Adipocyte (in vitro differentiated cells): ENCODE results near the gene POLN.

Source experiments
- DNase-seq: peaks from one replicate; pipeline ENCODE4 v3.0.0-alpha.2; 2015; ENCODE audit warnings: low read depth
- H3K27me3 ChIP-seq: replicated peaks from 2 replicates; pipeline ENCODE4 v1.7.0; 2013; ENCODE audit warnings: mild to moderate bottlenecking, low read length, moderate library complexity; ENCODE audit not compliant: control insufficient read depth, insufficient read depth
- H3K36me3 ChIP-seq: 2 replicates; pipeline ENCODE4 v1.7.0; 2013; ENCODE audit warnings: low read length, mild to moderate bottlenecking, moderate library complexity; ENCODE audit not compliant: control insufficient read depth, insufficient read depth, severe bottlenecking
- H3K4me1 ChIP-seq: 2 replicates; pipeline ENCODE4 v1.7.0; 2013; ENCODE audit warnings: mild to moderate bottlenecking, low read length, moderate library complexity; ENCODE audit not compliant: control insufficient read depth, insufficient read depth
- H3K4me3 ChIP-seq: 2 replicates; pipeline ENCODE4 v1.7.0; 2013; ENCODE audit warnings: mild to moderate bottlenecking, low read length, moderate library complexity
- H3K9ac ChIP-seq: 2 replicates; pipeline ENCODE4 v1.7.0; 2013; ENCODE audit warnings: mild to moderate bottlenecking, low read length, moderate library complexity
- H3K9me3 ChIP-seq: 2 replicates; pipeline ENCODE4 v1.7.0; 2013; ENCODE audit warnings: mild to moderate bottlenecking, low read length, moderate library complexity; ENCODE audit not compliant: control insufficient read depth

The POLN gene

GRCh38 chr4:2092669-2093053, 149.3 kb downstream of the POLN start:
- Histone ChIP-seq H3K4me1 (peaks cover 3% of the 10 kb centered on the region), H3K9me3 (peaks cover 4% of the 10 kb centered on the region), H3K27me3 (peaks cover 5% of the 10 kb centered on the region), H3K36me3 (peaks cover 3% of the 10 kb centered on the region), H3K9ac (no peak overlapping the region), H3K4me3 (no peak overlapping the region)
- DNase-seq = no peak

- H3K4me1 ChIP-seq = peaks cover 3% of the 10 kb centered on the region
- peaks cover 5% of the 10 kb centered on the region for H3K27me3 ChIP-seq
- peaks cover 4% of the 10 kb centered on the region for H3K9me3 ChIP-seq
- H3K36me3 ChIP-seq = peaks cover 3% of the 10 kb centered on the region
- no peak overlapping the region for H3K9ac ChIP-seq
- no peak overlapping the region for H3K4me3 ChIP-seq
- no peak for DNase-seq
These were observed 149.8 kb downstream of the POLN start for GRCh38 chr4:2091990-2092668.

- H3K36me3 ChIP-seq = no peaks in the 10 kb centered on the region
These were observed 151.3 kb downstream of the POLN start for GRCh38 chr4:2090642-2091041.

GRCh38 chr4:2089222-2089621, 152.7 kb downstream of the POLN start:
- Histone ChIP-seq H3K27me3 (peaks cover 5% of the 10 kb centered on the region), H3K36me3 (no peaks in the 10 kb centered on the region), H3K9ac (no peak overlapping the region), H3K4me1 (peaks cover 3% of the 10 kb centered on the region), H3K4me3 (no peak overlapping the region), H3K9me3 (no peaks in the 10 kb centered on the region)
- no peak for DNase-seq

More at GRCh38 chr4:2090642-2091041, 151.3 kb downstream of the POLN start:
- no peak for DNase-seq
- Histone ChIP-seq H3K9me3 (no peaks in the 10 kb centered on the region), H3K27me3 (peaks cover 5% of the 10 kb centered on the region), H3K4me3 (no peak overlapping the region), H3K9ac (no peak overlapping the region), H3K4me1 (peaks cover 3% of the 10 kb centered on the region)

- H3K27me3 ChIP-seq = peaks cover 5% of the 10 kb centered on the region
- H3K4me3 ChIP-seq = no peak overlapping the region
- H3K4me1 ChIP-seq = peaks cover 3% of the 10 kb centered on the region
- DNase-seq = no peak
- no peaks in the 10 kb centered on the region for H3K36me3 ChIP-seq
- no peak overlapping the region for H3K9ac ChIP-seq
- no peaks in the 10 kb centered on the region for H3K9me3 ChIP-seq
These were observed 154.8 kb downstream of the POLN start for GRCh38 chr4:2087170-2087569.

GRCh38 chr4:2085496-2085901, 156.4 kb downstream of the POLN start:
- Histone ChIP-seq H3K9ac (no peak overlapping the region), H3K4me3 (no peak overlapping the region), H3K27me3 (peaks cover 2% of the 10 kb centered on the region), H3K36me3 (no peaks in the 10 kb centered on the region), H3K9me3 (no peaks in the 10 kb centered on the region), H3K4me1 (peaks cover 3% of the 10 kb centered on the region)
- DNase-seq = no peak

GRCh38 chr4:2084316-2084715, 157.6 kb downstream of the POLN start:
- Histone ChIP-seq H3K36me3 (no peaks in the 10 kb centered on the region), H3K4me1 (peaks cover 3% of the 10 kb centered on the region), H3K9ac (no peak overlapping the region), H3K27me3 (no peaks in the 10 kb centered on the region), H3K9me3 (no peaks in the 10 kb centered on the region), H3K4me3 (no peak overlapping the region)
- DNase-seq = no peak

GRCh38 chr4:2083826-2084160, 158.1 kb downstream of the POLN start:
- no peak for DNase-seq
- no peak overlapping the region for H3K4me3 ChIP-seq
- H3K9me3 ChIP-seq = no peaks in the 10 kb centered on the region
- no peaks in the 10 kb centered on the region for H3K36me3 ChIP-seq
- H3K27me3 ChIP-seq = no peaks in the 10 kb centered on the region
- H3K9ac ChIP-seq = no peak overlapping the region
- peaks cover 1% of the 10 kb centered on the region for H3K4me1 ChIP-seq

GRCh38 chr4:2083116-2083825, 158.7 kb downstream of the POLN start:
- H3K9ac ChIP-seq = no peak overlapping the region
- H3K9me3 ChIP-seq = no peaks in the 10 kb centered on the region
- H3K4me1 ChIP-seq = no peaks in the 10 kb centered on the region
- DNase-seq = no peak
- no peaks in the 10 kb centered on the region for H3K27me3 ChIP-seq
- no peak overlapping the region for H3K4me3 ChIP-seq
- no peaks in the 10 kb centered on the region for H3K36me3 ChIP-seq

GRCh38 chr4:2082627-2083026, 159.3 kb downstream of the POLN start:
- Histone ChIP-seq H3K4me3 (no peak overlapping the region), H3K9me3 (no peaks in the 10 kb centered on the region), H3K9ac (no peak overlapping the region), H3K36me3 (no peaks in the 10 kb centered on the region), H3K27me3 (no peaks in the 10 kb centered on the region), H3K4me1 (no peaks in the 10 kb centered on the region)
- DNase-seq = no peak

- no peak for DNase-seq
- Histone ChIP-seq H3K27me3 (no peaks in the 10 kb centered on the region), H3K4me1 (no peaks in the 10 kb centered on the region), H3K9me3 (no peaks in the 10 kb centered on the region), H3K4me3 (no peak overlapping the region), H3K9ac (no peak overlapping the region), H3K36me3 (no peaks in the 10 kb centered on the region)
These were observed 159.8 kb downstream of the POLN start for GRCh38 chr4:2082118-2082517.
